GM19438 (cell line): ENCODE measurements around the gene ZNF566.

ENCODE experiments used
- ATAC-seq: cut with Tn5 transposase; IDR thresholded peaks from one replicate; pipeline ENCODE4 v1.9.1; 2021; ENCODE audit warnings: low read depth; ENCODE audit not compliant: unreplicated experiment

Gene ZNF566

DNA sequence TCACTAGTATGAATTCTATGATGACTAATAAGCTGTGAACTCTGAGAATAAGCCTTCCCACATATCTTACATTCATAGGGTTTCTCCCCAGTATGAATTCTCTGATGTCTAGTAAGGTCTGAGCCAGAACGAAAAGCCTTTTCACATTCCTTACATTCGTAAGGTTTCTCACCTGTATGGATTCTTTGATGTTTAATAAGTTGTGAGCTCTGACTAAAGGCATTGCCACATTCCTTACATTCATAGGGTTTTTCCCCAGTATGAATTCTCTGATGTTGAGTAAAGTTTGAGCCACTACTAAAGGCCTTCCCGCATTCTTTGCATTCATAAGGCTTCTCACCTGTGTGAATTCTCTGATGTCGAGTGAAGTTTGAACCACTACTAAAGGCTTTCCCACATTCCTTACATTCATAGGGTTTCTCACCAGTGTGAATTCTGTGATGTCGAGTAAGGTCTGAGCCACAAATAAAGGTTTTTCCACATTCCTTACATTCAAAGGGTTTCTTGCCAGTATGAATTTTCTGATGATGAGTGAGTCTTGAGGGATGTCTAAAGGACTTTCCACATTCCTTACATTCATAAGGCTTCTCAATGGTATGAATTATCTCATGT lies 40.2 kb downstream of the ZNF566 start:
- ATAC-seq = no peak

DNA sequence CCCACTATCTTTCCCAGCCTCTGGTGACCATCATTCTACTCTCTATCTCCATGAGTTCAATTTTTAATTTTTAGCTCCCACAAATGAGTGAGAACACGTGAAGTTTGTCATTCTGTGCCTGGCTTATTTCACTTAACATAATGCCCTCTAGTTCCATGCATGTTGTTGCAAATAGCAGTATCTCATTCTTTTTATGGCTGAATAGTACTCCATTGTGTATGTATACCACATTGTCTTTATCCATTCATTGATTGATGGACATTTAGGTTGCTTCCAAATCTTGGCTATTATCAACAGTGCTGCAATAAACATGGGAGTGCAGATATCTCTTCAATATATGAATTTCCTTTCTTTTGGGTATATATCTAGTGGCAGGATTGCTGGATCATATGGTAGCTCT lies 48.0 kb downstream of the ZNF566 start:
- no peak for ATAC-seq

DNA sequence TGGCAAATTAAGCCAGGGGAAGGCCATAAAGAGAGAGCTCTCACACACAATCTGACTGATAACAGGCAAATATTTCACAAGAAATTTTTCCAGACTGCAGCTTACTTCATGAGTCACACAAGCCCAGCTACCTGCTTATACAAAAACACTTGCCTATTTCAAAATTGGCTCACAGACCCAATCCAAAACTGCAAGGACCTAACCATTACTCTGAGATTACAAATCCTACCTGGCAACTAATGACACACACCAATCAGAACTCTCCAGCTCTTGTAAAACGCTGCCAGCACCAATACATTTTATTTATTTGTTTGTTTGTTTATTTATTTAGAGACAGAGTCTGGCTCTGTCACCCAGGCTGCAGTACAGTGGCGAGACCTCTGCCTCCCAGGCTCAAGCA lies 52.8 kb downstream of the ZNF566 start:
- no peak for ATAC-seq

- no peak for ATAC-seq
These were observed 65.4 kb downstream of the ZNF566 start for GRCh38 chr19:36423925-36424324.

DNA sequence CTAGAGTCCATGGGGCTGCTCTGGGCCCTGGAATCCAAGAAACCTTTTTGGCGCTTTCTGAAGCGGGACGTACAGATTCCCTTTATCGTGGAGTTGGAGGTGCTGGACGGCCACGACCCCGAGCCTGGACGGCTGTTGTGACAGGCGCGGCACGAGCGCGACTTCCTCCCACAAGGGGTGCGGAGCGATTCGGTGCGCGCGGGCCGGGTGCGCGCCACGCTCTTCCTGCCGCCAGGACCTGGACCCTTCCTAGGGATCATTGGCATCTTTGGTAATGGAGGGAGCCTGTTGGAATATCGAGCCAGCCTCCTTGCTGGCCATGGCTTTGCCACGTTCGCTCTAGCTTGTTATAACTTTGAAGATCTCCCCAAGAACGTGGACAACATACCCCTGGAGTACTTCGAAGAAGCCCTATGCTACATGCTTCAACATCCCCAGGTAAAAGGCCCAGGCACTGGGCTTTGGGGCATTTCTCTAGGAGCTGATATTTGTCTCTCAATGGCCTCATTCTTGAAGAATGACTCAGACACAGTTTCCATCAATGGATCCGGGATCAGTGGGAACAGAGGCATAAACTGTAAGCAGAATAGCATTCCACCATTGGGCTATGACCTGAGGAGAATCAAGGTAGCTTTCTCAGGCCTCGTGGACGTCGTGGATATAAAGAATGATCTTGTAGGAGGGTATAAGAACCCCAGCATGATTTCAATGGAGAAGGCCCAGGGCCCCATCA lies 67.4 kb downstream of the ZNF566 start:
- no peak for ATAC-seq

- ATAC-seq = no peak
These were observed 68.2 kb downstream of the ZNF566 start for GRCh38 chr19:36420961-36421748.

GRCh38 chr19:36418287-36419001 lies 70.9 kb downstream of the ZNF566 start, which contains the start of gene ZFP82:
Gene ZFP82, minus strand, starts transcription at chr19:36418644. Its CDS starts 8,855 bp downstream, at chr19:36409789.
- ATAC-seq = peak; percentile 66

GRCh38 chr19:36417752-36418286 lies 71.5 kb downstream of the ZNF566 start:
- no peak for ATAC-seq

GRCh38 chr19:36409841-36410240 lies 79.5 kb downstream of the ZNF566 start:
- no peak for ATAC-seq

- ATAC-seq = no peak
These were observed 81.3 kb downstream of the ZNF566 start for GRCh38 chr19:36408101-36408500.

DNA sequence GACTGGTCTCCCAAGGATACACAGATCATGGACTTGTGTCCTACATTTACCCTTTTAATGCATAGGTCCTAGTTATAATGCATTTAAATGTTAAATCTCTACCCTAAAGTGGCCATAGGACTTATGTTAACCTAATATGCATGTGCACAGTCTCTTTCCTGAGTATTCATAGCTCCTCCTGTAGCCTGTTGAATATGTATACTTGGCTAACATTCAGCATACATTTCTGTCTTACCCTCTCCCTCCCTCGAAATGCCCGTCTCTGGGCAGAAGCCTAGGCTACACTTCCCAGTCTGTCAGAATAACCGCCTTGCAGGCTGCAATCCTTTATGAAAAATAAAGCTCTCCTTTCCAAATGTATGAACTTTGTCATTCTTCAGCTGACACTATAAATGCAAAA lies 84.9 kb downstream of the ZNF566 start:
- ATAC-seq = no peak

- no peak for ATAC-seq
These were observed 87.9 kb downstream of the ZNF566 start for GRCh38 chr19:36401475-36401874.

GRCh38 chr19:36398571-36398970 lies 90.8 kb downstream of the ZNF566 start:
- no peak for ATAC-seq
